ENCODE results near the gene ISLR.

The ISLR gene

DNA sequence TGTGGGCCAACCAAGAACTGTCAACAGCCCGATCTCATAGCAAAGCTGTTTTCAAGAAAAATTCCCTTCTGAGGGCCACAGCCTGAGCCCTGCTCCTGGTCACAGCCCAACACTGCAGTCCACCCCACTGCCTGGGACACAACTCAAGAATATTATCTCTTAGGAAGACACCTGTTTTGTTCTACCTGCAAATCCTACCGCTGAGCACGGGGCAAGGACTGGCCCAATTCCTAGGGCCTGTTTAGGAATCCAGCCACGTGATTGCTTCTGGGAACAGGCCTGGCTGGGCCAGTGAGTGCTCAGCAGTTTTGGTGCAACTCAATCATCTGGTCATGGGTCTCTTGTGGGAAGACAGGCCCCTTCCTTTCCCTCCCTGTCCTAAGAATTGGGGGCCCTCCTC, 34.9 kb upstream of the ISLR start:
- ChIA-PET POLR2A (no interaction called here), CTCF (interaction anchor here (0.9 to 1.0 kb wide), 2 partner anchors 171 to 184 kb away, joined by 3 read pairs; no protein-coding TSS in a partner anchor)
- Histone ChIP-seq H3K9me3 (ENCODE audit: control insufficient read depth, insufficient read depth, low read depth, low read length) (no peaks in the 10 kb centered on the region), H3K36me3 (ENCODE audit: control insufficient read depth in 2 of 2, insufficient read depth in 1 of 2, low read length in 2 of 2) (no peaks in the 10 kb centered on the region), H3K4me3 (ENCODE audit: low read depth, low read length) (no peak overlapping the region), H3K27ac (ENCODE audit: extremely low read depth, low read depth, low read length) (no peak overlapping the region), H3K4me1 (ENCODE audit: control insufficient read depth, insufficient read depth, low read length) (peaks cover 4% of the 10 kb centered on the region)
- TF ChIP-seq SP7 (tag by site-specific recombination; IDR thresholded peaks at IDR 0.05), result no peak

DNA sequence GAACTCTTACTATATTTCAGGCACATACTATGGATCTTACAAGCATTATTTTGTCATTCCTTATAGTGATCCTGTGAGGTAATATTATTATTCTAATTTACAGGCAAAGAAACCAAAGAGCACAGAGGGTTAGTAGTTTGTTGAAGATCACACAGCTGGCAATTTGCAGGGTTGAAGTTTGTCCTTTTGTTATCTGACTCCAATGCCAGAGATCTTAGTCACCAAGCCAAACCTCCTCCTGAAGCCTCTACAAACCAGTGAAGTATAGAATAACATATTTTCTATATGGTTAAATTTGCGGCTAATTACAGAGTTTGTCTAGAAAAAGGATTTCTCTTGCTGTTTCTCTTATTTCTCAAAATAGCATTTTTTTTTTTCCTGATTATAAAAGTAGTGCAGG, 31.9 kb upstream of the ISLR start:
- no peak overlapping the region for H3K4me3 ChIP-seq (ENCODE audit: low read depth, low read length)

DNA sequence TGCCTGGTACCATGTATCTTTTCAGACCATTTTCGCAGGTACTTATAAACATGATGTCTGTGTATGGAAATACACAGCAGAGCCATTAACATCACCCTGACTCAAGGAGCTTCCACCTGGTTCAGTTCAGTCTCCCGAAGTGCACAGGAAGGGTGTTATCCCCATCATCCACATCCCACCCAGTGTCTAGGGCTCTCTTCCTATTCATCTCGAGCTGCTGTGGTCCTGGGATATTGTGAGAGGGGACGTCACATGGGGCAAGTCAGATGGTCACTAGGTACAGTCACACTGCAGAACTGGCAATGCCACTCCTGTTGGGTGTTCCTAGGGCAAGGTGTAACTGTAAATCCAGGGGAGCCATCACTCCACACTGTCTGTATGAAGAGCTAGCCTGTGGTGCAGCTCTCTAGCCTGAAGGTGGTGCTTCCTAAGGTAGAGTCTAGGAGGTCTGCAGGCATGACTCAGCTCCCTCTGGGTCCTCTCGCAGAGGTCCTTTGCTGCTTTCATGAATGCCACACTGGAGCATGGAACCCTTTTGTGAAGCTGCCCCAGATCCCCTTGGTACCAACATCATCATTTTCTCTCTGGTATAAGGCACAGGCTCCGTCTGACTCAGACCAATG, 29.2 kb upstream of the ISLR start:
- POLR2A ChIA-PET, result interaction anchor here (0.9 to 1.0 kb wide), 3 partner anchors 14 to 59 kb away, joined by 3 to 10 read pairs (median 5); partner anchors contain the start of genes ISLR2 and STRA6
- CTCF ChIA-PET, result interaction anchor here (0.7 to 2.7 kb wide), 16 partner anchors 12 to 179 kb away, joined by 3 to 18 read pairs (median 4); partner anchors contain the start of gene STRA6
- TF ChIP-seq ZNF335 (tag by site-specific recombination; conservative IDR thresholded peaks at IDR 0.05) (peak; percentile 93), GLIS1 (tag by site-specific recombination; IDR thresholded peaks at IDR 0.05) (peak; percentile 61), ZNF596 (tag by site-specific recombination; IDR thresholded peaks at IDR 0.05) (no peak)
- Histone ChIP-seq H3K4me1 (ENCODE audit: control insufficient read depth, insufficient read depth, low read length) (no peaks in the 10 kb centered on the region), H3K9me3 (ENCODE audit: control insufficient read depth, insufficient read depth, low read depth, low read length) (no peaks in the 10 kb centered on the region; the same call in 1 of the 2 replicates), H3K27ac (ENCODE audit: extremely low read depth, low read depth, low read length) (no peak overlapping the region), H3K4me3 (ENCODE audit: low read depth, low read length) (no peak overlapping the region), H3K36me3 (ENCODE audit: control insufficient read depth in 2 of 2, insufficient read depth in 1 of 2, low read length in 2 of 2) (no peaks in the 10 kb centered on the region)

More for the DNA sequence above, 31.9 kb upstream of the ISLR start:
- Histone ChIP-seq H3K27ac (ENCODE audit: extremely low read depth, low read depth, low read length) (no peak overlapping the region), H3K9me3 (ENCODE audit: control insufficient read depth, insufficient read depth, low read depth, low read length) (no peaks in the 10 kb centered on the region), H3K4me1 (ENCODE audit: control insufficient read depth, insufficient read depth, low read length) (peaks cover 3% of the 10 kb centered on the region), H3K36me3 (ENCODE audit: control insufficient read depth in 2 of 2, insufficient read depth in 1 of 2, low read length in 2 of 2) (no peaks in the 10 kb centered on the region)
- ChIA-PET CTCF (no interaction called here), POLR2A (no interaction called here)
- TF ChIP-seq ZNF768 (tag by site-specific recombination; IDR thresholded peaks at IDR 0.05) (no peak), ZNF292 (tag by site-specific recombination; IDR thresholded peaks at IDR 0.05; ENCODE audit: borderline replicate concordance, low read depth) (no peak), ZNF19 (tag by site-specific recombination; IDR thresholded peaks at IDR 0.05; ENCODE audit: low read depth) (no peak), ZSCAN30 (tag by site-specific recombination; IDR thresholded peaks at IDR 0.05) (no peak), ZNF155 (tag by site-specific recombination; IDR thresholded peaks at IDR 0.05) (no peak), ZNF510 (tag by site-specific recombination; IDR thresholded peaks at IDR 0.05; ENCODE audit: insufficient replicate concordance) (no peak), ZBTB21 (tag by site-specific recombination; IDR thresholded peaks at IDR 0.05) (no peak), ZNF391 (tag by site-specific recombination; IDR thresholded peaks at IDR 0.05; ENCODE audit: borderline replicate concordance, low read depth) (no peak)
- TF ChIP-seq, protein P1, sequence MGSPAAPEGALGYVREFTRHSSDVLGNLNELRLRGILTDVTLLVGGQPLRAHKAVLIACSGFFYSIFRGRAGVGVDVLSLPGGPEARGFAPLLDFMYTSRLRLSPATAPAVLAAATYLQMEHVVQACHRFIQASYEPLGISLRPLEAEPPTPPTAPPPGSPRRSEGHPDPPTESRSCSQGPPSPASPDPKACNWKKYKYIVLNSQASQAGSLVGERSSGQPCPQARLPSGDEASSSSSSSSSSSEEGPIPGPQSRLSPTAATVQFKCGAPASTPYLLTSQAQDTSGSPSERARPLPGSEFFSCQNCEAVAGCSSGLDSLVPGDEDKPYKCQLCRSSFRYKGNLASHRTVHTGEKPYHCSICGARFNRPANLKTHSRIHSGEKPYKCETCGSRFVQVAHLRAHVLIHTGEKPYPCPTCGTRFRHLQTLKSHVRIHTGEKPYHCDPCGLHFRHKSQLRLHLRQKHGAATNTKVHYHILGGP (tag by site-specific recombination; IDR thresholded peaks at IDR 0.05), result no peak
- TF ChIP-seq, protein P2, sequence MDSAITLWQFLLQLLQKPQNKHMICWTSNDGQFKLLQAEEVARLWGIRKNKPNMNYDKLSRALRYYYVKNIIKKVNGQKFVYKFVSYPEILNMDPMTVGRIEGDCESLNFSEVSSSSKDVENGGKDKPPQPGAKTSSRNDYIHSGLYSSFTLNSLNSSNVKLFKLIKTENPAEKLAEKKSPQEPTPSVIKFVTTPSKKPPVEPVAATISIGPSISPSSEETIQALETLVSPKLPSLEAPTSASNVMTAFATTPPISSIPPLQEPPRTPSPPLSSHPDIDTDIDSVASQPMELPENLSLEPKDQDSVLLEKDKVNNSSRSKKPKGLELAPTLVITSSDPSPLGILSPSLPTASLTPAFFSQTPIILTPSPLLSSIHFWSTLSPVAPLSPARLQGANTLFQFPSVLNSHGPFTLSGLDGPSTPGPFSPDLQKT (IDR thresholded peaks at IDR 0.05; ENCODE audit: borderline replicate concordance, low read depth, low read length), result no peak
- TF ChIP-seq, protein P3, sequence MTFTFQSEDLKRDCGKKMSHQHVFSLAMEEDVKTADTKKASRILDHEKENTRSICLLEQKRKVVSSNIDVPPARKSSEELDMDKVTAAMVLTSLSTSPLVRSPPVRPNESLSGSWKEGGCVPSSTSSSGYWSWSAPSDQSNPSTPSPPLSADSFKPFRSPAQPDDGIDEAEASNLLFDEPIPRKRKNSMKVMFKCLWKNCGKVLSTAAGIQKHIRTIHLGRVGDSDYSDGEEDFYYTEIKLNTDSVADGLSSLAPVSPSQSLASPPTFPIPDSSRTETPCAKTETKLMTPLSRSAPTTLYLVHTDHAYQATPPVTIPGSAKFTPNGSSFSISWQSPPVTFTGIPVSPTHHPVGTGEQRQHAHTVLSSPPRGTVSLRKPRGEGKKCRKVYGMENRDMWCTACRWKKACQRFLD (tag by site-specific recombination; IDR thresholded peaks at IDR 0.05), result no peak
- TF ChIP-seq, protein P4, sequence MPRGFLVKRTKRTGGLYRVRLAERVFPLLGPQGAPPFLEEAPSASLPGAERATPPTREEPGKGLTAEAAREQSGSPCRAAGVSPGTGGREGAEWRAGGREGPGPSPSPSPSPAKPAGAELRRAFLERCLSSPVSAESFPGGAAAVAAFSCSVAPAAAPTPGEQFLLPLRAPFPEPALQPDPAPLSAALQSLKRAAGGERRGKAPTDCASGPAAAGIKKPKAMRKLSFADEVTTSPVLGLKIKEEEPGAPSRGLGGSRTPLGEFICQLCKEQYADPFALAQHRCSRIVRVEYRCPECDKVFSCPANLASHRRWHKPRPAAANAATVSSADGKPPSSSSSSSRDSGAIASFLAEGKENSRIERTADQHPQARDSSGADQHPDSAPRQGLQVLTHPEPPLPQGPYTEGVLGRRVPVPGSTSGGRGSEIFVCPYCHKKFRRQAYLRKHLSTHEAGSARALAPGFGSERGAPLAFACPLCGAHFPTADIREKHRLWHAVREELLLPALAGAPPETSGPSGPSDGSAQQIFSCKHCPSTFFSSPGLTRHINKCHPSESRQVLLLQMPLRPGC (tag by site-specific recombination; IDR thresholded peaks at IDR 0.05), result no peak

Data from HEK293 (cell line).